CD4-positive, alpha-beta T cell treated with Interleukin-10 for 1 hour (primary cell): ENCODE measurements around the gene CASTOR1.

Experiments used
- DNase-seq: peaks from one replicate; pipeline ENCODE4 v3.0.0-alpha.2; 2020

The CASTOR1 gene

GRCh38 chr22:30318799-30319419 lies 29.6 kb upstream of the CASTOR1 start:
- DNase-seq: no peak

DNA sequence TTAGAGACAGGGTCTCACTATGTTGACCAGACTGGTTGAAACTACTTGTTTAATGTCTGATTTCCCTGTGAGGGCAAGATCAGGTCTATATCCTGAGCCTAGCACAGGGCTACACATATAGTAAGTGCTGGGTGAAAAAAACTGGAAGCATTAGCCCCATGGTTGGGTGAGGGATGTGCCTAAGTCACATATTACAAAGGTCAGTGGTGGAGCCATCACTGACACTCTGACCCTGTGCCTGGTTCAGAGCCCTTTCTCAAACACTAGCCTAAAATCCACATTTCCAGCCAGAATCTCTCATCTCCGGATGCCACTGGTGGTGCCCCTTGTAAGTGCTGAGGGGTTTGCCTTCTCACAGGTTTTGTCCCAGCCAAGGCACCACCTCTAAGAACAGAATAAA lies 28.5 kb upstream of the CASTOR1 start:
- no peak for DNase-seq

DNA sequence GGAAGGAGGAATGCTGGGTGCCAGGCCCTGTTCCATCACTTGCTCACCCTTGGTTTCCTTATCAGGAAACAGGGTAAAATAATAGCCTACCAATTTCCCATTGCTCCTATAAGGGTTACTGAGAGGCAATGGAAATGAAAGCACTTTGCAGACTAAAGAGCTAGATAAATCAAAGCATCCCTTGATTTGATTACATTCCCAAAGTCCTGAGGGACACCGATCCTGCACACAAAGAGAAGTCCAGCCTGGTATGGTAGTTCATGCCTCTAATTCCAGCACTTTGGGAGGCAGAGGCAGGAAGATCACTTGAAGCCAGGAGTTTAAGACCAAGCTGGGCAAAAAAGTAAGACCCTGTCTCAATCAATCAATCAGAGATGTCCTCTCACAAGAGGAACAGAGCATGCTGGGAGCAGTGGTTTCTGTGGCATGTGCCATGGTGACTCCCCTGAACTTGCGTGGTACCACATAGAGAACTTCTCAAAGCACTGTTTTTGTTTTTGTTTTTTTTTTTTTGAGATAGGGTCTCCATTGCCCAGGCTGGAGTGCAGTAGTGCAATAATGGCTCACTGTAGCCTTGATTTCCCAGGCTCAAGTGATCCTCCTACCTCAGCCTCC lies 26.8 kb upstream of the CASTOR1 start:
- DNase-seq: no peak

GRCh38 chr22:30314915-30315314 lies 25.6 kb upstream of the CASTOR1 start:
- DNase-seq: peak; percentile 57

GRCh38 chr22:30313527-30314363 lies 24.4 kb upstream of the CASTOR1 start:
- no peak for DNase-seq

- DNase-seq: no peak
Measured at GRCh38 chr22:30312053-30312452, 22.7 kb upstream of the CASTOR1 start.

- no peak for DNase-seq
Measured at GRCh38 chr22:30310881-30311771, 21.8 kb upstream of the CASTOR1 start.

DNA sequence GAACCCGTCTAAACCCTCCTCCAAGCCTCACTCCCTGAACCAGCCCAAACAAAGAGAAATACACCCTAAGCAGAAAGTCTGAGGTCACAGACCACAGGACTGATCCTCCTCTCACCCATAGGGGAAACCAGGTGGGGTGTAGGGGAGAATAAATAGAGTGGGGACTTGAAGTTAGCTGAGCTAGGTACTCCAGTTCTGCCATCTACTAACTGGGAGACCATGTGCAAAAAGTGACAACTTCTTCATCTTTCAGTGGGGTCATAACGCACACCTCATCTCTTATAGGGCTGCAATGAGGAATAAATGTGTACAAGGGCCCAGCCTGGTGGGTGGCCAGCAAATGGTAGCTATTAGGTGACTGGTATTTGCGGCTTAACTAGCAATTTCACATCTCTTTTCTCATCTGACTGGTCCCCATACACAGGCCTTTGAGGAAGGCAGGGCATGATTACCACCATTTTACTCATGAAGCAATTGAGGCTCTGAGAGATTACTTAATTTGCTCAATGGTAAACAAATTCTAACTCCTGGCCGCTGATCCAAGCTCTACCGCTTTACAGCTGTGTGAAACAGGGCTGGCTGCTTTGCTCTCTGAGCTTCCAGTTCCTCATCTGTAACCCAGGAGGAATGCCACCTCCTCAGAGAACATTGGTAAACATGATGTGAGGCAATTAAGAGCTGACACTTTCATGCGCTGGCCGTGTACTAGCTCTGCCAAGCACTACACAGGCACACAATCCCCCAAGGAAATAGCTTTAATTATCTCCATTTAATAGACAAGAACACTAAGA lies 20.8 kb upstream of the CASTOR1 start:
- peak; percentile 56 for DNase-seq

- DNase-seq: no peak
Measured at GRCh38 chr22:30308518-30309230, 19.4 kb upstream of the CASTOR1 start.

GRCh38 chr22:30308093-30308492 lies 18.8 kb upstream of the CASTOR1 start:
- no peak for DNase-seq

GRCh38 chr22:30307041-30307574 lies 17.8 kb upstream of the CASTOR1 start:
- no peak for DNase-seq

DNA sequence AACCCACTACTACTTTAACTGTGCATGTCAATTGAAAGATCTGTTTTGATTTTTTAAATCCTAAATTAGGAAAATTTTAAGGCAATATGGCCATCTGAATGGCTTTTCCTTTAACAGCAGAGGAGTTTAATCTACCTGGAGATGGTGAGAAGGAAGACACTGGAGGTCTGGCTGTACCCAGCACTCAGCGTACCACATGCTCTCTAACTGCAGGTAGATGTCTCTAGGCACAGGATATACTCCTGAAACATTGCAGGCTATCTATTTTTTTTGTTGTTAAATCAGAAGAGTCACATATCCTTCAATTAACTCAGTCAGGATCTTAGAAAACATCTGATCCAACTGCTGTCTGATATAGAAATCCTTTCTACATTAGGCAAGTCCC lies 17.3 kb upstream of the CASTOR1 start:
- no peak for DNase-seq

DNA sequence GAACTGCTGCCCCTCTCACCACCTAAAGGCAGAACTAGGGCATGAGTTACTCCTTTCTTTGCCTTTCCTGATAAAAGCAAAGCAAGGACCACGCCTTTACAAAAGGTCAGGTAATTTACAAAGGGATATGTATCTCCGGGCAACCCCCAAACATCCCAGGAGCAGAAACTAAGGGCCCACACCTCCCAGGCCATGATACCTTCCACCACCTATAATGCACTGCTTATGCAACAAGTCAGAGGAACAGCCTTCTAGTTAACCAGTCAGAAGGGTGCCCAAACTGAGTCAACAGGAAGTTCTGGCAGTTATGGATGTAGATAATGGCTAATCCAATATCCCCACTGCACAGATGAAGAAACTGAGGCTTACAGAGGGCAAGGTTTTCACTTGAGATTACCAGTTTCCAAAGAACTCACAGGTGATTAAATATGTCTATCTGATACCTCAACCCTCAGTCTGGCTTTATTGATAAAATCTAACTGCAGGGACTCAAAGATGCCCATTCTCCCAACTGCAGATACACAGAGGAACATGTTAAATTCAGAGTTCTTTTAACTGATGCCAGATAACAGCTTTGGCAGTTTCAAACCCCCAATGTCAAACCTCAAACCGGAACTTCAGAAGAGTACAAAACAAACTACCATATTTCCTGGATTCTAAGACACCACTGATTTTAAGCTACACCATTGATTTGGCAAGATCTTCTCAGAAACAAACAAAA lies 16.8 kb upstream of the CASTOR1 start:
- peak; percentile 71 for DNase-seq

- DNase-seq: peak; percentile 69
Measured at GRCh38 chr22:30305519-30305905, 16.2 kb upstream of the CASTOR1 start.

DNA sequence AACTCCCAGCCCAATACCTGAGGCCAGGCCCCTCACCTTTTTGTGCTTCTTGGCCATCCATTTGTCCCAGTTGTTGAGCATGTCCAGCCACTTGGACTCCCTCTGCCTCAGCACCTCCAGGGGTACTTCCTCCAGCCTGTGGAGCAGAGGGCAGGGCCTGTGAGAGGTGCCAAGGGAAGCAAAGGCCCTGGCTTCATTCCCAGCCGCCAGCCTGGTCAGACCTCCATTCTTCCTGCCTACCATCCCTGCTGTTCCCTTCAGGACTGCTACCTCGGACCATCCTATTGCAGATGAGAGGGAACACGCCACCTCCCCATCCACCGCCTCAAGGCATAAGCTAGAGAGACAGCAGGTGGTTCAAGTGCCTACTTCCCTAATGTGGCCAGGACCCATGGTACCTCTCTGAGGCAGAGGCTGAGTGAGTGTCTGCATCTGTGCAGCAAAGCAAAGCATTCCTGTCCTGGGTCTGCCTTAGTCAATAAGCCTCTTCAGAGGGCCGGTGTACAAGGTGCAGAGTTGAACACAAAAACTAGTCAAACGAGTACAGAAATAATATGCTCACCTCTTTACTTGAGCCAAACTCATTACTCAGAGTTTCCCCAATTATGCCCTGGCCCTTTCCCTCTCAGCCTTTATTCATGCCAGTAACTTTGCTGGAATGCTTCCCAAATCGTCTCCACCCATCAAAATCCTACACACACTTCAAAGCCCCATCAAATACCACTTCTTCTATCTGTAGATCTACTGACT lies 15.4 kb upstream of the CASTOR1 start:
- DNase-seq: no peak

DNA sequence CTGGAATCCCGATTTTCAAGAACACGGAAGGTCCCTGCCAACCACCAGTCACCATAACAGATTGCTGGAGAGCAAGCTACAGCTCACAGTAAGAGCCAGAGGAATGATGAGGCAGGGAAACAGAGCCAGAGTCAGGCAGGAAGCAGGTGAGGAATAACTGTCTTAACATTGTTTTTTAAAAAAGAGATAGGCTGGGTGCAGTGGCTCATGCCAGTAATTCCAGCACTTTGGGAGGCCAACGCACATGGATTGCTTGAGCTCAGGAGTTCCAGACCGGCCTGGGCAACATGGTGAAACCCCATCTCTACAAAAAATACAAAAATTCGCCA lies 13.5 kb upstream of the CASTOR1 start:
- no peak for DNase-seq

GRCh38 chr22:30301995-30302809 lies 12.9 kb upstream of the CASTOR1 start:
- no peak for DNase-seq

GRCh38 chr22:30299322-30299721 lies 10.0 kb upstream of the CASTOR1 start:
- no peak for DNase-seq
